GM12873 (cell line): ENCODE measurements around the gene HRG.

Experiments
- TF ChIP-seq, protein P1 (sequence below): IDR thresholded peaks from 2 replicates; pipeline ENCODE4 v1.5.1; 2012; ENCODE audit warnings: low read depth, mild to moderate bottlenecking, moderate library complexity, low read length, control low read depth; ENCODE audit not compliant: insufficient read depth; ENCODE audit errors: missing control alignments

Gene HRG

DNA sequence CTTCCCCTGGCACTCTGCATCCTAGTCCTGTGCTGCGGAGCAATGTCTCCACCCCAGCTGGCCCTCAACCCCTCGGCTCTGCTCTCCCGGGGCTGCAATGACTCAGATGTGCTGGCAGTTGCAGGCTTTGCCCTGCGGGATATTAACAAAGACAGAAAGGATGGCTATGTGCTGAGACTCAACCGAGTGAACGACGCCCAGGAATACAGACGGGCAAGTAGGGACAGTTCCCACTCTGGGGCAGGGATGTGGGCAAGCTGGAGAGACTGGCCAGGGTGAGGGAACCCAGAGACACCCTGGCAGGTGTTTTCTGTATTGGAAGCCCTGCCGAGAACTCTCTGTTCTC lies 25.4 kb upstream of the HRG start:
- TF ChIP-seq, protein P1, sequence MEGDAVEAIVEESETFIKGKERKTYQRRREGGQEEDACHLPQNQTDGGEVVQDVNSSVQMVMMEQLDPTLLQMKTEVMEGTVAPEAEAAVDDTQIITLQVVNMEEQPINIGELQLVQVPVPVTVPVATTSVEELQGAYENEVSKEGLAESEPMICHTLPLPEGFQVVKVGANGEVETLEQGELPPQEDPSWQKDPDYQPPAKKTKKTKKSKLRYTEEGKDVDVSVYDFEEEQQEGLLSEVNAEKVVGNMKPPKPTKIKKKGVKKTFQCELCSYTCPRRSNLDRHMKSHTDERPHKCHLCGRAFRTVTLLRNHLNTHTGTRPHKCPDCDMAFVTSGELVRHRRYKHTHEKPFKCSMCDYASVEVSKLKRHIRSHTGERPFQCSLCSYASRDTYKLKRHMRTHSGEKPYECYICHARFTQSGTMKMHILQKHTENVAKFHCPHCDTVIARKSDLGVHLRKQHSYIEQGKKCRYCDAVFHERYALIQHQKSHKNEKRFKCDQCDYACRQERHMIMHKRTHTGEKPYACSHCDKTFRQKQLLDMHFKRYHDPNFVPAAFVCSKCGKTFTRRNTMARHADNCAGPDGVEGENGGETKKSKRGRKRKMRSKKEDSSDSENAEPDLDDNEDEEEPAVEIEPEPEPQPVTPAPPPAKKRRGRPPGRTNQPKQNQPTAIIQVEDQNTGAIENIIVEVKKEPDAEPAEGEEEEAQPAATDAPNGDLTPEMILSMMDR: no peak

DNA sequence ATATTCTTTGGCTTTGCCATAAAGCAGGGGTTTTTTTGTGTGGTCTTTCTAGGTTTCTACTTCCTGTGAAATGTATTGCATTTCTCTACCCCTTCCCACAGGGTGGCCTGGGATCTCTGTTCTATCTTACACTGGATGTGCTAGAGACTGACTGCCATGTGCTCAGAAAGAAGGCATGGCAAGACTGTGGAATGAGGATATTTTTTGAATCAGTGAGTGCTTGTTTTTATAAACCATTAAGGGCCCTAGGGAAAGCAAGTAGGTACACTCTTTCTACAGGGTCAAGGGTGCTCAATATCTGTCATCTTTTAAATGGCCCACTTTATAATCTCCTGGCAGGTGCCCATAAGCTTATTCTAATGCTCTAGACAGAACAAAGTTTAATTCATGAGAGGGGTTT lies 24.9 kb upstream of the HRG start:
- TF ChIP-seq, protein P1: no peak

DNA sequence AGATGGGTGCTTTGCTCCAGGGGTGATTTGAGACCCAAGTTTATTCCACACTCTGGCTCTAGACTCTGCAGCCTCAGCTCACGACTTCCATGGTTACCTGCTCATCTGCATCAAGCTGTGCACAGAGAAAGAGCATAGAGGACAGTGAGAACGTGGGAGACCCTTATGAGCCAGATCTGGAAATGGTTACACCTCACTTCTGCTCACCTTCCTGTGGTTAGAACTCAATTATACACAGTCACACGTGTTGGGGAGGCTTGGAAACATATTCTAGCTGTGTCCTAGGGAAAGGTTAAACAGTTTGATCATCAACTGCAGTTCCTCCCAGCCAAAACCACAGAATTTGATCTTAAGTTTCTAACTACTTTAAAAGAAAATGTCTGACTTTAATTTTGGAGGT lies 23.8 kb upstream of the HRG start:
- TF ChIP-seq, protein P1: no peak

DNA sequence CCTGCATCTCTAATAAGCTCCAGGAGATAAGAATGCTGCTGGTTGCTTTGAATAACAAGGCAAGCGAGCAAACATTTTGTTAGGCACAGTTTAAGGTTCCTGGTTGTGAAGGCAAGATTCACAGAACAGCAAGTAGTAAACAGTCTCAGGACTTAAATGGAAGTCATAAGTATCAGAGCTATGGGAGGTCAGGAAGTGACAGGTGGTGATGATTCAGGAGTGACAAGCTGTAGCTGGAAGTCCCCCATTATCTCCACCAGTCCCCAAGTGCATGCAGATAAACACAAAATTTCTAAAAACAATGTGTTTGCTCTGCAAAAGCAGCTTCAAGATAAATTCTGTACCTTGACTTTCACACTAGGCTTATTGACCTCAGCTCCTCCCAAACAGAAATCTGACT lies 22.3 kb upstream of the HRG start:
- TF ChIP-seq, protein P1: no peak

DNA sequence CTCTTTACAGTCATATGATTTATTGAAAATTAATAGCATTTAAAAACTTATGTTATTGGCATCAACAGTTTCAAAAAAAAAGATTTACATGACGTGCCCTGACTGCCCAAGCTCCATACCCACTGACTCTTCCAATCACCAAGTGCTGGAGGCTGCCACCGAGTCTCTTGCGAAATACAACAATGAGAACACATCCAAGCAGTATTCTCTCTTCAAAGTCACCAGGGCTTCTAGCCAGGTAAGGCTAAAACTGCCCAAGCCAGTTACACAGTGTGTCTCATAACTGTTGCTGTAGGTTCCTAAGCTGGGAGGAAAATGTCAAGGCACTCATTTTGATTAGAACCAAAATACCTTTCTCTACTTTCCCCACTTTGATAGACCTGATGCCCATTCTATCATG lies 21.1 kb upstream of the HRG start:
- TF ChIP-seq, protein P1: no peak

DNA sequence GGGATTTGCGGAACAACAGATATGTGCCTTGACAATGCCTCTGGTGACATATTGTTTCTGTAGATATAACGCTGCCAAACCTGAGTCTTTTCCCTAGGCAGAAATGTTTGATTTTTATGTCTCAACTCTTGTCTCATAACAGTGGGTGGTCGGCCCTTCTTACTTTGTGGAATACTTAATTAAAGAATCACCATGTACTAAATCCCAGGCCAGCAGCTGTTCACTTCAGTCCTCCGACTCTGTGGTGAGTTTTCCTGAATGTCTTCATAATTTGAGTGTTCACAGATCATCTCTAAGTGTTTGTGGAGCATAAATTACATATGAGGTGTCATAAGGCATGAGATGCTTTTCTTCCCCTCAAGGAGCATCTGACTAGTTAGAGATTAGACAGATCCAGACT lies 19.7 kb upstream of the HRG start:
- TF ChIP-seq, protein P1: no peak

DNA sequence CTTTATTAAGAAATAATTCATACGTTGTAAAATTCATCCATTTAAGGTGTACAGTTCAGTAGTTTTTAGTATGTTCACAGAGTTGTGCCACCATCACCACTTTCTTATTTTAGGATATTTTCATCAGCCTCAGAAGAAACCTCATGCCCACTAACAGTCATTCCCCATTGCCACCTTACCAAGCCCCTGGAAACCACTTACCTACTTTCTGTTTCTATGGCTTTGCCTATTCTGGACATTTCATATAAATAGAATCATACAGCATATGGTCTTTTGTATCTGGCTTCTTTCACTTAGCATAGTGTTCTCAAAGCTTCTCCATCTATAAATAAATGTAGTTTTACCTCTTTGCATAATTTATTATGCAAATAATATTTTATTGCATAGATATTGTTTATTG lies 19.0 kb upstream of the HRG start:
- TF ChIP-seq, protein P1: no peak

DNA sequence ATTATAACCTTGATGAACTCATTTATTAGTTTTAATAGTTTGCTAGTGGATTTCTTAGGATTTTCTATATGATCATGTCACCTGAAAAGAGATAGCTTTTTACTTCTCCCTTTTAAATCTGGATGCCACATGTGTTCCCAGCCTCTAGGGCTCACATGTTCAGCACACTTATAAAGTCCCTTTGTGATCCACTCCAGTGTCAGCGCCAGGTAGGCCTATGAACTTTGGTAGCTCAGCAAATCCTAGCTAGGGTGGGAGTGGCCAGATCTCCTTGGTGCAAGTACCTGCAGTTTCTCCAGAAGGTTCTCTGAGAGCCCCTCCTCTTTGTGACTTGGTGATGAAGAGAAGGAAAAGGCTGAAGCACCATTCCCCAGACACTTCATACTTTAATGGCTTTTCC lies 17.0 kb upstream of the HRG start:
- TF ChIP-seq, protein P1: no peak
